ENCODE results near the gene SULT1A2.
"Not testable (repeated sequence)": the region's sequence is repeated elsewhere in the genome, so short reads cannot be mapped to it uniquely, and the experiment has no call there.

Gene SULT1A2

DNA sequence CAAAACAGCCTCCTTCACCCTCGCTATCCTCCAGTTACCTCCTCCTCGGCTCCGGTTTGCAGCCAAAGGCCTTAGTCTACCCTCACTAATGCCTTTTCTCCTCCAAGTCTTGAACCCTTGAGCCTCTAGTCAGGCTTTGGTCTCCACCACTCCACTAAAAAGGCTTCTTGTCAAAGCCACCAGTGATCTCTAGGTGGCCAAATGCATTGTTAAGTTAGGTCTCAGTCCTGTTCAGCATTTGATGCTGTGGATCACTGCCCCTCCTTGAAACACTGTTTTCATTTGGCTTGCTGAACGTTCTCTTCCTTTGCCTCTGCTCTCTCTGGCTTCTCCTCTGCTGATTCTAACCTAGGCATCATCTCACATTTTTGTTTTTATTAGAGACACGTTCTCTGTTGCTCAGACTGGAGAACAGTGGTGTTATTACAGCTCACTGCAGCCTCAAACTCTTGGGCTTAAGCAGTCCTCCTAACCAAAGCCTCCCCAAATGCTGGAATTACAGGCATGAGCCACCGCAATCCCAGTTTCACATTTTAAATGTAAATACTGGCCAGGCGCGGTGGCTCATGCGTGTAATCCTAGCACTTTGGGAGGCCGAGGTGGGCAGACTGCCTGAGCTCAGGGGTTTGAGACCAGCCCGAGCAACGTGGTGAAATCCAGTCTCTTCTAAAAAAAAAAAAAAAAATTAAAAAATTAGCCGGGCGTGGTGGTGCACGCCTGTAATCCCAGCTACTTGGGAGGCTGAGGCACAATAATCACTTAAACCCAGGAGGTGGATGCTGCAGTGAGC is 42.0 kb downstream of the SULT1A2 start:
- no peak for FAIRE-seq

GRCh38 chr16:28553776-28554633 is 42.8 kb downstream of the SULT1A2 start, which contains the start of gene SGF29:
SGF29 (plus strand) TSS chr16:28553920; CDS start chr16:28581070, 27,150 bp downstream.
- no peak for FAIRE-seq

DNA sequence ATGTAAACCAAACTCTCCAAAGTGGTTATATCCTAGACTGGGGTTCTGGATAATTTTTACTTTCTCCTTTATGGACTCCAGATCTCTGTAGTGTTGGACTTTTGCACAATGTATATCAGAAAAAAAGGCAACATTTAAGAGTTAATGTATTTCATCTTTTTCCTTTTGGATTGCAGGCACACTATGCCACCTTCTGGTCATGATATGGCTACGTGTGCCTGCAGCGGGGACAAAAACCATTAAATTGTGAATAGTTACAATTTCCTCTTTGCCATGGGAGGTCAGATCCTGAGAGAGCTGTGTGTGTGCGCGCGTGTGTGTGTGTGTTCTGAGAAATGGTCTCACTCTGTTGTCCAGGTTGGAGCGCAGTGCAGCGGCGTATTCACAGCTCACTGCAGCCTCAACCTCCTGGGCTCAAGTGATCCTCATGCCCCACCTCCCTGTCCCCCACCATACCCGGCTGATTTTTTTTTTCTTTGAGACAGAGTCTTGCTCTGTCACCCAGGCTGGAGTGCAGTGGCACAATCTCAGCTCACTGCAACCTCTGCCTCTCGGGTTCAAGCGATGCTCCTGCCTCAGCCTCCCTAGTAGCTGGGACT is 47.5 kb downstream of the SULT1A2 start:
- FAIRE-seq, result no peak

GRCh38 chr16:28548306-28548802 is 48.5 kb downstream of the SULT1A2 start:
- FAIRE-seq, result no peak

DNA sequence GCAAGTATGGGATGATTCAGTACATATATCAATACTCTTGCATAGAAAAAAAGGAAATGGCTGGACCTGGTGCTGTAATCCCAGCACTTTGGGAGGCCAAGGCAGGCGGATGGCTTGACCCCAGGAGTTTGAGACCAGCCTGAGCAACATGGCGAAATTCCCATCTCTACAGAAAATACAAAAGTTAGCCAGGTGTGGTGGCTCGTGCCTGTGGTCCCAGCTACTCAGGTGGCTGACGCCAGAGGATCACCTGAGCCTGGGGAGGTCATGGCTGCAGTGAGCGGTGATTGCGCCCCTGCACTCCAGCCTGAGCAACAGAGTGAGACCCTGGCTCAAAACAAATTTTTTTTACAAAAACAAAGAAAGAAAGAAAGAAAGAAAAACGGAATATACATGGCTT is 50.2 kb downstream of the SULT1A2 start:
- no peak for FAIRE-seq

- FAIRE-seq, result not testable (repeated sequence)
These were observed 50.9 kb downstream of the SULT1A2 start for GRCh38 chr16:28545964-28546363.

DNA sequence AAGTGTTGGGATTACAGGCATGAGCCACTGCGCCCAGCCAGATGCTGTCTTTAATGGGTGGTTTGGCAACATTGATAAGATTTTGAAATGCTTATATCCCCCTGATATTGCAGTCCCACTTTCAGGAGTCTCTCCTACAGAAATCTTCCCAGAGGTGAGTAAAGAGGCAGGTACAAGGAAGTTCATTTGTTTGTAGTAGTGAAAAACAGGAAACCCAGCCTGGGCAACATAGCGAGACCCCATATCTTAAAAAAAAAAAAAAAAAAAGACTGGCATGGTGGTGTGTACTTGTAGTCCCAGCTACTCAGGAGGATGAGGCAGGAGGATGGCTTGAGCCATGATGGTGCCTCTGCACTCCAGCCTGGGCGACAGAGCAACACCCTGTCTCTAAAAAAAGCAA is 51.9 kb downstream of the SULT1A2 start:
- FAIRE-seq, result no peak

DNA sequence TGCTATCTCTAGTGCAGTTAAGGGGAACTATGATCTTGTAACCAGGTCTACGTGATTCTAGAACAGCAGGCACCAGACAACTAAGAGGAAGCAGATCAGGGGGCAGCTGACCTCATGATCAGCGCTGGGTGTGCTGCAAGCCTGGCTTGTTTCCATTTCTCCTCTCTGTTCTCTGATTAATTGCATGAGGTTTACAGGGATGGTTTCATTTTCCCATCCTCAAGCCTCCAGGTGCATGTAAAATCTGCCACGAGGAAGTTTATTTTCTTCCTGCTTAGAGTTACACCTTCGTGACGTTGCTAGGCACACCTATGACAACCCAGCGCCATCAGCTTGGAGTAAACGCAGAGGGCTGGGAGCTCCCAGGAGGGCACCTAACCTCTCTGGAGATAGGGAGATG is 53.8 kb downstream of the SULT1A2 start:
- no peak for FAIRE-seq

- FAIRE-seq, result no peak
These were observed 54.2 kb downstream of the SULT1A2 start for GRCh38 chr16:28542646-28543045.

All from colon (tissue), 2 donors.